GM12865 (cell line): ENCODE data around the gene ANAPC10.

Experiments
- DNase-seq: peaks from one replicate; pipeline ENCODE4 v3.0.0; 2010; ENCODE audit warnings: low read depth
- H3K4me3 ChIP-seq: 2 replicates; pipeline ENCODE4 v1.5.1; 2011; ENCODE audit warnings: mild to moderate bottlenecking, low read depth, low read length, control low read depth
- TF ChIP-seq, protein P1 (sequence below): IDR thresholded peaks from 2 replicates; pipeline ENCODE4 v1.5.1; 2011; ENCODE audit warnings: low read length, control low read depth, low read depth, inconsistent platforms; ENCODE audit not compliant: insufficient read depth; ENCODE audit errors: missing control alignments

Gene ANAPC10

DNA sequence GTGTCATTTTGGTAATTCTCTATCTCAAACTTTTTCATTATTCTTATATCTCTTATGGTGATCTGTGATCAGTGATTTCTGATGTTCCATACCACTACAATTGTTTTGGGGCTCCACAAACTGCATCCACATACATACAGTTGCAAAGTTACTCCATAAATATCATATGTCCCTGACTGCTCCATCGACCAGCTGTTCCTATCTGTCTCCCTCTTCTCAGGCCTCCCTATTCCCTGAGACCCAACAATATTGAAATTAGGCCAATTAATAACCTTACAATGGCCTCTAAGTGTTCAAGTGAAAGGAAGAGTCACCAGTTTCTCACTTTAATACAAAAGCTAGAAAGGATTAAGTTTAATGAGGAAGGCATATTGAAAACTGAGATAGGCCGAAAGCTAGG, 108.7 kb downstream of the ANAPC10 start:
- TF ChIP-seq, protein P1, sequence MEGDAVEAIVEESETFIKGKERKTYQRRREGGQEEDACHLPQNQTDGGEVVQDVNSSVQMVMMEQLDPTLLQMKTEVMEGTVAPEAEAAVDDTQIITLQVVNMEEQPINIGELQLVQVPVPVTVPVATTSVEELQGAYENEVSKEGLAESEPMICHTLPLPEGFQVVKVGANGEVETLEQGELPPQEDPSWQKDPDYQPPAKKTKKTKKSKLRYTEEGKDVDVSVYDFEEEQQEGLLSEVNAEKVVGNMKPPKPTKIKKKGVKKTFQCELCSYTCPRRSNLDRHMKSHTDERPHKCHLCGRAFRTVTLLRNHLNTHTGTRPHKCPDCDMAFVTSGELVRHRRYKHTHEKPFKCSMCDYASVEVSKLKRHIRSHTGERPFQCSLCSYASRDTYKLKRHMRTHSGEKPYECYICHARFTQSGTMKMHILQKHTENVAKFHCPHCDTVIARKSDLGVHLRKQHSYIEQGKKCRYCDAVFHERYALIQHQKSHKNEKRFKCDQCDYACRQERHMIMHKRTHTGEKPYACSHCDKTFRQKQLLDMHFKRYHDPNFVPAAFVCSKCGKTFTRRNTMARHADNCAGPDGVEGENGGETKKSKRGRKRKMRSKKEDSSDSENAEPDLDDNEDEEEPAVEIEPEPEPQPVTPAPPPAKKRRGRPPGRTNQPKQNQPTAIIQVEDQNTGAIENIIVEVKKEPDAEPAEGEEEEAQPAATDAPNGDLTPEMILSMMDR, result no peak
- H3K4me3 ChIP-seq, result no peak overlapping the region

DNA sequence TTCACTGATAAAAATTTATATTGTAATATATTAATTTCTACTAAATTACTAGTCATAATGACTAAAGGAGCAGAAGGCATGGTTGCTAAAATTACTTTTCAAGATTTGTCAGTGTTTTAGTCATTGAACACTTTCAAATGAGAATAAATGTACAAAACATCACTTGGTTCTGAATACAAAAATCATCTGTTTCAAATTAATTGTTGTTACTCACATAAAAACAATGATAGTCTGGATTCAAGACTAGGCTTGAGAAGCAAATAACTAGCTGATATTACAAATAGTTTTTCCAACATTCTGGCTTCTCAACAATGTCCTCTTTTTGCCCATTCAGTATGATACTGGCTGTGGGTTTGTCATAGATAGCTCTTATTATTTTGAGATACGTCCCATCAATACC, 112.5 kb downstream of the ANAPC10 start:
- DNase-seq, result no peak
- TF ChIP-seq, protein P1, result no peak
- no peak overlapping the region for H3K4me3 ChIP-seq

More for the DNA sequence above, 108.7 kb downstream of the ANAPC10 start:
- no peak for DNase-seq

DNA sequence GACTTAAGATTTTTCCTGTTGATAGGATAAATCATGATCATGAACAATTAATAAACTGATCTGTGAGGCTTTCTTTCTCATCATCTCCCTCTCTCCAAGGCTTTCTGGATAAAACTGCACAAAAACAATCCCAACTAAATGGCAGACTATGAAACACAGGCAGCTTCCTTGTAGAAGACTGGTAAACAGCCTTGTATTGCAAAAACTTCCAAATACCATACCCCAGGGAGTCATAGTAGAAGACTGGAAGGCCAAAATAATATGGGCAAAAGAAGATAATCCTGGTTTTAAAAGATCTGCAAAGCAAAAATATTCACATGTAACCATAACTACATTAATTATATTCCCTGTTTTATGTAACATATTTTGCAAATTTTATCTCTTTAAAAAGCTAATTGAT, 113.0 kb downstream of the ANAPC10 start:
- TF ChIP-seq, protein P1, result no peak
- no peak overlapping the region for H3K4me3 ChIP-seq
- DNase-seq, result no peak

DNA sequence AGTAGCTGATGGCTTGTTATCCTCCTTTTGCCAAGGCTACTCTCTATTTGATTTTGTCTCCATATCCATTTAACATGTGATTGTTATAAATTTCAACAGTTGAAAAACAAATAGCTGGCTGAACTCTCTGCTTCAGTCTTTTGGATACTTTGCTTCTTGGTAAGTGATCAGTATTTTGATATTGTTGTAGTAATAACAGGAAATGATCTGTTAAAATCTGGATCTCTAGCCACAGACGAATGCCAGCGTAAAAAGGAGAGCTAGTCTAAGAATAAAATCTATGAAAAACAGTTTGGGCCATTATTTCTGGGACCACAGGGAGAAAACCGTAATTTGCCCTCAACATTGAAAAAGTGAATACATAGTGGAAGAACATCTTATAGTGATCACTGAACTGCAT, 113.8 kb downstream of the ANAPC10 start:
- TF ChIP-seq, protein P1, result no peak
- no peak overlapping the region for H3K4me3 ChIP-seq
- no peak for DNase-seq

DNA sequence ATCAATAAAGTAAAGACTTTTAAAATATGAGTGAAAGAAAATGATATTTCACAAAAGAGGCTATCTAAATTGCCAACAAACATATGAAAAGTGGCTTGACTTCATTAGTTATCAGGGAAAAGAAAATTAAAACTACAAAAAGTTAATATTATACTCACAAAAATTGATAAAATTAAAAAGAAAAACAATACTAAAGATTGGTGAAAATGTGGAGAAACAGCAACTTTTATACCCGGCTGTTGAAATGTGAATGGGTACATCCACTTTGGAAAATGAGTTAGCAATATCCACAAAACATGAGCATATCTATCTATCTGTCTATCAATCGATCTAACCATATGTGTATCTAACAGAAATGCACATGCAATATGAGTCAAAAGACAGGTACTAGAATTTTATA, 122.3 kb downstream of the ANAPC10 start:
- no peak for DNase-seq
- H3K4me3 ChIP-seq, result no peak overlapping the region
- TF ChIP-seq, protein P1, result no peak

DNA sequence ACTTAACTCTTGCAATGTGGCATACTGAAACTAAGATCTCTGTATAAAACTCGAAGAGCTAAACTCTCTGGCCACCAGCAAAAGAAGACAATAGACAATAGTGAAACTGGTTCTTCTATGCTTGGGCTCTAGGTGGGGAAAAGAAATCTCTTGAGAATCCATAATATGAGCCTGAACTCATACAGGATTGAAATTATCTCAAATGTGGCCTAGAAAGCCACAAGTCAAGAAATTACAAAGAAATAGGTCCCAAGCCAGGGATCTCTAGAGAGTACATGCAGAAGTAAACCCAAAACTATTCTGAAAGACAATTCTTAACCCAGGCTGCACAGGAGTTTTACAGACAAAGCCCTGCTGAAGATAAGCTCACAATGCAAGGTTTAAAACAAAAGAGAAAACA, 127.4 kb downstream of the ANAPC10 start:
- H3K4me3 ChIP-seq, result peak overlapping the region; percentile 18; the same call in 1 of the 2 replicates
- TF ChIP-seq, protein P1, result no peak
- peak; percentile 71 for DNase-seq

DNA sequence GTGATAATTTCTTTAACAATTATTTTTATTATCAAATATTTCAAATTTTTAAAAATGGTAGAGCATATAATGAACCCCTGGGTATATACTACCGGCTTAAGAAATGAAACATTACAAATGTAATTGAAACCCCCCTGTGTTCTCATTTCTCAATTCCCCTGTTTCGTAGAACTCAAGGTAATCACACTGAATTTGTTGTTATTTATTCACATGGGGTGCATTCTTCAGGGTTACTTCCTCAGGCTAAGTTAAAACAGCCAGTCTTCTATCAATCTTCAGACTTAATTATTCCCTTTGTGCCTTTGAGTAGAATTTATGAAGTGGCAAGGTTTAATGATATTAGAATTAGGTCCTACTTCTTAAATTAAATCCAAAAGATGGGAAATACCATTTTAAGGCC, 128.2 kb downstream of the ANAPC10 start:
- DNase-seq, result peak; percentile 24
- H3K4me3 ChIP-seq, result no peak overlapping the region
- TF ChIP-seq, protein P1, result no peak
